GM12891 (cell line): ENCODE data around the gene B3GAT2.

Experiments used
- POLR2AphosphoS5 ChIP-seq: IDR thresholded peaks from 2 replicates; pipeline ENCODE4 v1.6.1; 2011; ENCODE audit warnings: low read depth, low read length, control low read depth
- POU2F2 ChIP-seq: IDR thresholded peaks from 2 replicates; pipeline ENCODE4 v1.6.1; 2011; ENCODE audit warnings: low read depth, mild to moderate bottlenecking, control low read depth, low read length, moderate library complexity

DNA sequence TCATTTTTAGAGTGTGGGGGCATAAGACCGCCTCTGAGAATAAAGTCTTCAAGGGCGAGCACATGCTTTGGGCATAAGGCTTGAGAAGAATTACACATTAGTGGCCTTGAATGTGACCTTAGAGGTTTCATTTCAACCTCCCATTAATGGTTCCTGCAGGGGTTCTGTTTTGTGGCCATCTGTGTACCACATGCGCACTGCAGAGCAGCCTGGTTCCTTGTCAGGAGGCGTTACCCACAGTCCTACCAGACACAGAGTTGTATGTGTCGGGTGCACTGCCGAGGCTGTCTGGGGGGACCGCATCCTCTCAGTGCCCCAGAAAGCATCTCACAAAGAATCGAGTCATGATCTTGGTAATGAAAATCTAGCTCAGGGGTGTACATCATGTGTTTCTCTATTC is 115.7 kb downstream of the B3GAT2 start:
- TF ChIP-seq POU2F2 (no peak), POLR2AphosphoS5 (no peak)
